ENCODE measurements around the gene DDX41.

Gene DDX41

DNA sequence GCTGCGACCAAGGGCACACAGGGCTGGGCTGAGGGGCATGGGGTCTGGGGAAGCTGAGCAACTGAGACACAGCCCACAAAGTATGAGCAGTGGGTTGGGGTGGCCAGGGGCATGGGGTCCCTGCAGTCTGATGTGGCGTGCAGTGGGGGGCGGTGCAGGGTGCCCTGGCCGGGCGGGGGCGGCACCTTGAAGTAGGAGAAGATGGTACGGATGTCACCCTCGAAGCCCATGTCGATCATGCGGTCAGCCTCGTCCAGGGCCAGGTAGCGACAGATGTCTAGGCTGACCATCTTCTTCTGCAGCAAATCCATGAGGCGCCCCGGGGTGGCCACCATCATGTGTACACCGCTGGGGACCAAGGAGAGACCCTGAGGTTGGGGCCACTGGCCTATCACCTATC is 3.3 kb downstream of the DDX41 start:
- no peak for DNase-seq (ENCODE audit: low spot score)

DNA sequence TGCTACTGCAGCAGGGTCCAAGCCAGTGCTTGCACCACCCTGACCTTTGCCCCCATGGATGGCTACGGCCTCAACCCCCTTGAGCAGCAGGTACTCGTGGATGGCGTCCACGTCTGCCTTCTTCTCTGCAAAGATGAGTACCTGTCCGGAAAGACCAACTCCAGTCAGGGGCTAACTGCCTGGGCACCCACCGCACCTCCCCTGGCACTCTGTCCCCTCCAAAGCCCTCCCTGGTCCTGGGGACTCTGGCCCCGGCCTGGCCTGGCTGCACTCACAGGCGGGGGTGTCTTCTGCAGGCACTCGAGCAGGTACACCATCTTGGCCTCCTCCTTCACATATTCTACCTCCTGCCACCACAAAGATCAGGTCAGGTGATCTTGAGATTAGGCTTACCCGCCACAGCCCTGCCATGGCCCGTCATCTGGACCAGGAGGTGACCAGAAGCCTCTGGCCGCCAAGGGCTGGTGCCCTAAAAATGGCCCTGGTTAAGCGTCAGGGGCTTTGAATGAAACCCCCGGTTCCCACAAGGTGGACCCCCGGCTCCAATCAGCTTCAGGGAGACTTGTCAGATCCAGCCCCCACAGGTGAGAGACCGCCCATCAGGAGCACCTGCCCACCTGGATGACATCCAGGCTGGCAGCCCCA is 3.9 kb downstream of the DDX41 start:
- no peak for DNase-seq (ENCODE audit: low spot score)

DNA sequence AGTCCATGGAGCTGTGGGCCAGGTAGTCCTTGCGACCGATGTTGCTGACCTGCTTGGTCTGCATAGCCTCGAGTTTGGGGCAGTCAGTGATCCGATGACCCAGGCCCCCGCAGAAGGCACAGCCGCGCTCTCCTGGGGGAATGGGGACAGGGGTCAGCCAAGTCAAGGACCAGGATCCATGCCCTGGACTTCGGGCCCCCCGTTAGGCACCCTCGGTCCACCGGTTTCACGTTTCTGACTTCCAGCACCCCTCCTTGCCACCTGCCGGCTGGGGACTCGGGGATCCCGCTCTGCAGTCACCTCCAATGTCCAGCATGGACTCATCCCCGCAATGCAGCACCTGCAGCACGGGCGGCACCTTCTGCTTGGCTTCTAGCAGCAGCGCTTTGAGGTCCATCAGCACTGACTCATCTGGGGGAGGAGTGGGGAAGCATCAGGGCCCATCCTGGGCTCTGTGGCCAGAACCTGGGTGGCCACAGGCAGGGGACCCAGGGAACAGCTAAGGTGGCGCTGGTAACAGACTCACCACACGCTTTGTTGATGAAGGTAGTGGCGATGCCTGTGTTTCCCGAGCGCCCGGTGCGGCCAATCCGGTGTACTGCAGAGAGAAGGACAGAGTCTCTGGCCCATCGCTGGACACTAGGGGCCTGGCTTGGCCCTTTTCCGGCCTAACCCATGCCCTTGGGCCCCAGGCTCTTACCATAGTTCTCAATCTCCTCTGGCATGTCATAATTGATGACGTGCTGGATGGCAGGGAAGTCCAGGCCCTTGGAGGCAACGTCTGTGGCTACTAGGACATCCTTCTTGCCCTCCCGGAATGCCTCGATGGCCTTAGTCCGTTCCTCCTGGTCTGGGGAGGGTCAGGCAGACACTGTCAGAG is 4.7 kb downstream of the DDX41 start:
- DNase-seq (ENCODE audit: low spot score) = no peak

DNA sequence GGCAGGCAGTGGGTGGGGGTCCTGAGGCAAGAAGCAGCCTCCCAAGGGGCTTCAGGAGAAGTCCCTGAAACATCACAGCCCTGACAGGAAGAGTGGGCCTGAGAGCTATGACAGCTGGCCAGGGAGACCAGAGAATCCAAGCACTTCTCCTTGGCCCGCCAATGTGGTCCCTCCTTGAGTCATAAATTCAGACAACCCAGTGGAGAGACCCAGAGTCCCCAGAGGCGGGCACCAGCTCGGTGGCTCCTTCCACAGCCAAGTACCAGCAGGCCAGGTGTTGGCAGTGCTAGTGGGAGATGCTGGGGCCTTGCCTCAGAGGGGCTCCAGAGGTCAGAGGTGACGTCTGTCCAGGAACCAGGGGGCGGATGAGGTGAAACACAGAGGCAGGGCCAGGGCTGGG is 5.6 kb downstream of the DDX41 start:
- DNase-seq (ENCODE audit: low spot score) = no peak

DNA sequence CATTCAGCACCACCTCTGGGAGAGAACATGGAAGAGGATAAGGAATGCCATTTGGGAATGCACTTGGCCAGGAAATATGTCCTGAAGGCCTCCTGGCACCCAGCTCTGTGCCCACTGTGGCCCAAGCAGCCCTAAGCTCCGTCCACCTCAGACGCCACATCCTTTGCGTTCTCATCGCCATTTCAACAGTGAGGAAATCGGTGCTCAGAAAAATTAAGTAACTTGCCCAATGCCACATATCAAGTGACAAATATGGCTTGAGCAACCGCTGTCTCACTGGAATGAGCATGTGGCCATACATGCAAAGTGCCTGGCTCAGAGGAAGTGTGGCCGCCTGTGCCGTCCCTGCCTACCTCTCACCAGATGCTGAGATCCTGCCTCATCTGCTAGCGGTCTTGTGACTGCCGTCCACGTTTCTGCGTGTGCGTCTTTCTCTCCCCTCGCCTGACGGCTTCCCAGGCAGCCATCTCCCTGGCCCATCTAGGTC is 6.2 kb downstream of the DDX41 start:
- no peak for DNase-seq (ENCODE audit: low spot score)

DNA sequence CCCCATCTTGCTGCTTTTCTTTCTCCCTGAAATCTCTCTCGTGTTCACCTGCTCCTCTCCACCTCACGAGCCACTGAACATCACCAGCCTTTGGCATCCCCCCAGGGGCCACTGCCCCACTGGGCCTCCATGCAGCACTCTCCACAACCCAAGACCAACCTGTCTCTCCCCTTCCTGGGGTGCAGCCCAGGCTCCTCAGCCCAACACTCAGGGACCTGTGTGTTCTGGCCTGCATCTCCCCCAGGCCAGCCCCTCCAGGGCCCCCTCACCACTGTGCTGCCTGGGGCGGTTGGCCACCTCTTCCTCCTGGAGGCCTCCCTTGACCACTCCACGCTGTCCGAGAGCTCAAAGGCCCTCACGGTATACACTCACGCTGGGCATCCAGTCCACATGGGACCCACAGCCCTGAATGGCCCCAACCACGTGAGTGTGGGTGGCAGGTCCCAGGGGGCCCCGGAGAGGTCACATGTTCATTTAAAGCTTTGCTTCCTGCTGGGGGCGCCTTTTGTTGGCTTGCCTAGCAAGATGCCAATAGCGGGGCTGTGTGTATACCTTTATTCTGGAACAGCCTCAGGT is 6.7 kb downstream of the DDX41 start:
- no peak for DNase-seq (ENCODE audit: low spot score)

DNA sequence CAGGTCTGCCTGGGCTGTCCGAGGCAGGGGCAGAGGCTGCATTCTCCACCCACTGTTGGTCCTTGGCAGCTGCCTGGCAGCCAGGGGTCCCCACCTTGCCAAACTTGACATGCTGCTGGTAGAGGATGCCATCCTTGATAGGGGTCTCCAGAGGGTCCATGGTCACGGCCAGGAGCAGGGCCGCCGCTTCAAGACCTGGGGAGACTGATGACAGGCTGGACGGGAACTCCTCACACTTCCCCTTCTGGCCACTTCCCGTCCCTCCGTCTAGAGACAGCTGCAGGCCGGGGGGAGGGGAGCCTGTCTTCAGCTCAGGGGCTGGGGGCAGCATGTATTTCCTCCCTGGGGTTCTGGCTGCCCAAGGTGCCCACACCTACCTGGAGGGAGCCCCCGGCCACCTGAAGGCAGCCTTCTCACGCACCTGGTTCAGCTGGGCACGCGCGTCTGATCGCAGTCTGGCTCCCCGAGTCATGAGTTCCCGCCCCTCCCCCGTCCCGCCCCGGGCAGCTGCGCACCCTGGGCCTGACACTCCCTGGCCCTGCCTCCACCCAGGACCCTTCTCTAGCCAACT is 7.3 kb downstream of the DDX41 start, which contains the start of gene DOK3:
TSS of gene DOK3 (minus strand) at position 446 of the 571 bp plus-strand sequence. CDS start at position 160, 286 bp downstream.
- no peak for DNase-seq (ENCODE audit: low spot score)

DNA sequence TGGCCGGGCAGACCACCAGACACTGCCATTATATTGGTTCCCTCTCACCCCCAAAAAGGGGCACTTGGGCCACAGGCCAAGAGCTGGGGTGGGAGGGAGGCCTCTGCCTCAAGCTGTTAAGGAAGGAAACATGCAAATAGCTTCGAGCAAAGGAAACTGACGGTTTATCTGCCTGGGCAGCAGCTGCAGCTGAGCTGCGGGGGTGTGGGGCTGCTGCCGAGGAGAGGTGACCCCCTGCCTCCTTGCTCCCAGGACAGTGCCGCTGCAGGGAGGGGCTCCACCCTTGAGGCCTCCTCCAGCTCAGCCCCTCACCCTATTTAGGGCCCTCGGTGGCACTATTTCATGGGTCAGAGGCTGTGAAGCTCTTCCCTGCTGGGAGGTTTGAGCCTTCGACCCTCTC is 7.9 kb downstream of the DDX41 start:
- no peak for DNase-seq (ENCODE audit: low spot score)

DNA sequence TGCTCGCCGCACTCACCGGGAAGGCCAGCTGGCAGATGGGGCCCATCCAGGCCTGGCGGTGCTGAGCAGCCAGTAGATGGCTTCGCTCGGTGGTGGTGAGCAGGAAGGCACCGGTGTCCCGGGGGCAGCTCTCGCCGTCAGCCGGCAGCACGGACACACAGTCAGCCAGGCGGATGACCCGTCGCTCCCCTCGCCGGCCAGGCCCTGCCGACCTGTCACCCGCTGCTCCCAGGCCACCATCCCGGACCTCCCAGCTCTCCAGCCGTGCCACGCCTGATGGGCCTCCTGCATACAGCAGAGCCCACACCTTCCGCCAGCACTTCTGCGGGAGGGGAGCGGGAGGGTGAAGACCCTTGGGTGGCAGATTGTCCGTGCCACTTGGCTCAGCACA is 8.5 kb downstream of the DDX41 start:
- no peak for DNase-seq (ENCODE audit: low spot score)

DNA sequence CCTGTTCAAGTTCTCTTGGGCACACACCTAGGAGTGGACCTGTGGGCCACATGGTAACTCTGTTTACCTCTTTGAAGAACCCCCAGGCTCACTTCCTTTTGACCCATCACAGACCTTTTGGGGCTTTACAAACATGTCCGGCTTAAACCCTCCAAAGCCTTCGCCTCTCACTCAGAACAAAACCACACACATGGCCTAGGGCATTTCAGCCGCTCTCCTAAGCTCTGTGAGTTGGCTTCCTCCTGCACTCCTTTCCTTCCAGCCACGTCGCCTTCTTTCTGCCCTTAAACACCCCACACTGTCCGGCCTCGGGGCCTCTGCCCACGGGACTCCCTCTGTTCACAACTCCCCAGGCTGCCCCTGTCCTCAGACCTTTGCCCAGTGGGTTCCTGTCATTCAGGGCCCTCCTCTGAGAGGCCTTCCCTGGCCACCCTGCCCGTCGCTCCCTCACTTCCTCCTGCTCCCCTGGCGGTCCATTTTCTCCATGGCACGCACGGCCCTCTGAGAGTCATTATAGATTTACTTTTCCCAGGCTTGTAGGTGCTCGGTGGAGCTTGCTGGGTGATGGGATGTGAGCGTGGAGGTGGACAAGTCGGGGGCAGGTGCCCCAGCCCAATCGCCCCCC is 9.1 kb downstream of the DDX41 start:
- no peak for DNase-seq (ENCODE audit: low spot score)

DNA sequence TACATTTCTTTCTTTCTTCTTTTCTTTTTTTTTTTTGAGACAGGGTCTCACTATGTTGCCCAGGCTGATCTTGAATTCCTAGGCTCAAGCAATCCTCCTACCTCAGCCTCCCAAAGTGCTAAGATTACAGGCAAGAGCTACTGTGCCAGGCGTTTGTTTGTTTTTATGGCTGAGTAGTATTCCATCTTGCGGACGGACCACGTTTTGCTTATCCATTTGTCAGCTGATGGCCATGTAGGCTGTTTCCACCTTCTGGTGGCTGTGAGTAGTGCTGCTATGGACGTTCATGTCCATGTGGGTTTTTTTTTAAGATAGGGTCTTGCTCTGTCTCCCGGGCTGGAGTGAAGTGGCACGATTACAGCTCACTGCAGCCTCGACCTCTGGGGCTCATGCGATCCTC is 9.6 kb downstream of the DDX41 start:
- no peak for DNase-seq (ENCODE audit: low spot score)

DNA sequence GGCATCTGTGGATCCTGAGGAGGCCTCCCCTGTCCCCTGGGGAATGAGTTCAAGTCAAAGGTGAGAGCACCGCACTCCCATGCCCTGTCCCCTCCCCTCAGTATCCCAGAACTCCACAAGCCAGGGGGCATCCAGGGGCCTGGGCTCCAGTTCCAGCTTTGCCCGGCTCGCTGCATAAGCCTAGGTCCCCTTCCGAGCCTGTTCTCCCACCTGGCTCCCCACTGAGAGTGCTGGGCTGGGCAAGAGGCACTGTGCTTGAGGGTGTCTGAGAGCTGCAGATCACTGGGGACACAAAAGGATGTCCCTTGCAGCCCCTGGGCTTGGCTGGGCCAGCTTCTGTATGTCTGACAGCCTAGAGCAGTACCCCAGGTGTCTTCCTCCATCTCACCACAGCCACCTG is 11.7 kb downstream of the DDX41 start:
- no peak for DNase-seq (ENCODE audit: low spot score)

DNA sequence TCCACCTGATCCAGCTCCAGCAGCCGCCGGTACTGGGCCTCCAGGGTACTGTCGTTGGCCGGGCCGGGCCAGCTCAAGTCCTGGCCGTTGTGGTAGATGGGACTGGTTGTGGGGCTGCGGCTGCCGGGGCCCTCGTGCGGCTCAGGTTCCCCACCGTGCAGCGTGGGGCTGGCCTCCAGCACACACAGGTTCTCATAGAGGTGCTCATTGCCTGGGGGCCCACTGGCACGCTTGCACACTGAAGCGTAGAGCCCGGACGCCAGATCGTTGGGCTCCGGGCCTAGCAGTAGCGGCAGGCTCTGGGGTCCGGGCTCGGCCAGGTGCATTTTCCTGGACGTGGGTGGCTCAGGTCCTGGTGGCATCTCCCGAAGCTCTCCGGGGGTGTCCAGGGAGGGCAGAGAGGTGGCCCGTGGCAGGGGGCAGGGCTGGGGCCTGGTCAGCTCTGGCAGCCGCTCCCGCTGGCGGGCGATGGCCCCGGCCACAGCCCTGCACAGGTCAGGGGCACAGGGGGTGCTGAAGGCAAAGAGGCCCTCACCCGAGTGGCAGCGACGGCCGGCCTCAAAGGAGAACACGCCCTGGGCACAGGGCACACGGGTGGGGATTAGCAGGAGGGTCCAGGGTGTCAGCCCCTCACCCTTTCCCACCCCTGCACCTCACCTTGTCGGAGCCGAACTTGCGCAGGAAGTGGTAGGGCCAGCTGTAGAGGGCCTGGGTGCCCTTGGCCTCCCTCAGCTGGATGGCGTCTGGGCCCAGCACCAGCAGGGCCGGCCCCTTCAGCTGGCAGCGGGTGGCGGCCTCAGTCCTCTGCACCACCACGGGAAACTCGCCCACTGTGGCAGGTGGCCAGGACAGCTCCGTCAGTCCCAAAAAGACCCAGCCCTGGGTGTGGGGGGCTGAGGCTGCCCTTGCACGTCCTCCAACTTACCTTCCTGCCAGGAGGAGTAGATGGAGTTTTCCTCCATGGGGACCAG is 12.4 kb downstream of the DDX41 start:
- DNase-seq (ENCODE audit: low spot score) = no peak

DNA sequence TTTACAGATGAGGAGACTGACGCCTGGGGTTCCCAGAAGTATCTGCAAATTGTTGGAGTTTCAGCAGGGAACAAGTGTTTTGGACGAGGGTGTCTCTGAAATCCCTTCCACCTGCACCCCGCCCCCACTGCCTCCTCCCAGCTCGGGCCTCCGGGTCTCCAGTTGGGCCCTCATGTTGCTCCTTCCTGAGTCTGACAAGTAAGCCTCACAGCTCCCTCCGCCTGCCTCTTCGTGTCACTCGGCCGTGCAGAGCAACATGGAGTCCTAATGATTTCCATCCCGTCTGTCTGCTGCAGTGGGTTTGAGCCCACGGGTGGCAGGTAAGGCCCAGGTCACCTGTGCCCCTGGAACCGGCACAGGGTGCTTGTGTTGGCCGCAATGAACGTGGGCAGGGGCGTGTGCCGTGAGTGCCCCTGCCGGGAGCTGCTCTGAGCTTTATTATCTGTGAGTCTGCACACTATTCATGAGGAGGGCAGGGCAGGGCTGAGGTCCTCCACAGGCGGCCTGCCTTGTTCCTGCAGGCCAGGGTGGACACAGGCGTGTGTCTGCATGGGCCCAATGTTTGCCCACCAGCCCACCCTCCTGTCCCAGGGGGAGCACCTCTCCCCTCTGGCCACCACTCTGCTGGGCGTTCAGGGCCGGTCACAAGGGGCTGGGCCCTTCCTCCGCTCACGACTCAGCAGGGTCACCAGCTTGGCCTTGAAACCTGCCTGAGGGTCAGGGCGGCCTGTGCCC is 13.2 kb downstream of the DDX41 start:
- no peak for DNase-seq (ENCODE audit: low spot score)

DNA sequence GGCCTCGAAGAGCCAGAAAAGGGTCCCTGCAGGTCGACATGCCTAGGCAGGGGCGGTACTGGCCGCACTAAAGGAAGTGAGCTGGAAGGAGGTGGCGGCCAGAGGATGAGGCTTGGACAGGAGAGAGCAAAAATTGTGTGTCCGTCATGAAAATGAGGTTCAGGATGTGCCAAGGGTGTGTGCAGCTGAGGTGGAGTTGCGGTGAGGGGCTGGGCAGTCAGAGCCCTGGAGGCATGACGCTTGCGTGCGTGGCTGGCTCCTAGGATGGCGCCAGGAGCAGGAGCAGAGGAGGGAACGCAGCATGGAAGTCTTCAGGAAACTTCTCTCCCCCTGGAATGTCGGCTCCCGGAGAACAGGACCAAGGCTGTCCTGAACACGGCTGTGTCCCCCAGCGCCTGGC is 13.9 kb downstream of the DDX41 start:
- DNase-seq (ENCODE audit: low spot score) = no peak

DNA sequence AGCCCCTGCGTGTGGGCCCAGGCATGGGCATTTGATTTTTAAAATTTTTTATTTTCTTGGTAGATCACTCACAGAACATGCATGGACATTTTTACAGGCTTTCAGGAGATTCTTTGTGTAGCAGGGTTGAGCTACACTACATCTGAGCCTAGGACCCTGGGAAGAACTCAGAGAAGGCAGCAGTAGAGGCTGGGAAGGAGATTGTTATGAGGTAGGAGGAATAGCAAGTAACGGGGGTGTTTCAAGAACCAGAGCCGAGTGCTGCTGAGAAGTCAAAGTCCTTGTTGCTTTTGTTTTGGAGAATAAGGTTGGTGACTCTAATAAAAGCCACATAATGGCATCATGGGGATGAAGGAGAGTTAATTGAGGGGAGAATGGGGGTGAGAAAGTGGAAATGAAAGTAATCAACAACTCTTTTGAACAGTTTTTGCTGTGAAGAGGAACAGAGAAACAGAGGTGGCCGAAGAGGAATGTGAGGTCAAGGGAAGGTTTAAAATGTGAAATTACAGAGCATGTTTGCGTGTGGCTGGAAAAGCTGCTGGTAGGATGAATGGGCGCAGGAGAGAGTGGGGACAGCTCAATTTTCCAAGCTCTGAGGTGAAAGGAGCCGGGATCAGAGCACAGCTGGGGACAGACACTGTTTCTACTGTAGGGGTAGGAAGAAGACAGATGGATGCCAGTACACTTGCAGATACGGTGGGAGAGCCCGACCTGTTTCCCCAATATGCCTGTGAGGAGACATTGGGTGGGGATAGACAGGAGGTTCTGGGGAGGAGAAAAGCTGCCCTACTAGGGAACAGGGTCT is 14.7 kb downstream of the DDX41 start:
- DNase-seq (ENCODE audit: low spot score) = no peak

DNA sequence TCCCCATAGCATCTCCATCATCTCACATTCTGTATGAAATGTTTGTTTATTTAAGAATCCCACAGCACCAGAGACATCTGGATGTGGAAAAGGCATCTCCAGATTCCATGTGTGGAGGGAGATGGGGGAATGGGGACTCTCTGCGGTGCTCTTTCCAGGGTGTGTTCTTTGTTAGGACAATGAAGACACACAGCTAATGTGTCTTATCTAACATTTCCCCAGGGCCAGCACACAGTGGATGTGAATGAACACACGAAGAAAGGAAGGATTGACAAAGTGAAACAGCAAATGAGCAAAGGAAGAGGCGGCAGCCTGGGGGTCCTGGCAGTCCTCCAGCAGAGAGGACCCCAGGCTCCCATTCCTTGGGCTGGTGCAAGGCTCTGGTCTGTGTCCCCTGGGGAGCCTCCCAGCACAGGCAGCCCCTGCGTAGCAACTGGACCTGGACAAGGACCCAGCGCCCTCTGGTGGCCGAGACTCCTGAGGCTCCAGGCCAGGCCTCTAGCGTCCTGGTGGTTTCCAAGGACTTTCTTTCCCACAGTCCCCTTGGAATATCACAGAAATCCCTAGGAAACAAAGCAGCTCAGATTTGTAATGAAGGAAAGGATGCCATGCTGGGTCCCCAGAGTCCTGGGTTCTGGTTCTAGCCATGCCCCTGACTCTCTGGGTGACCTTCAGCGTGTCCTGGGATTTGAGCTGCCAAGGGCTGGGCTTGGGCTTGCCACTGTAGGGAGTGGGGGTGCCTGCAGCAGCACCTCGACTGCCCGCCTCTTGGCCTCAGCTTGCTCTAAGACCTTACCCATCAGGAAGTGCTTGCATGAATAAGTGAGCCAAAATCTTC is 15.9 kb downstream of the DDX41 start:
- DNase-seq (ENCODE audit: low spot score) = peak; percentile 83

DNA sequence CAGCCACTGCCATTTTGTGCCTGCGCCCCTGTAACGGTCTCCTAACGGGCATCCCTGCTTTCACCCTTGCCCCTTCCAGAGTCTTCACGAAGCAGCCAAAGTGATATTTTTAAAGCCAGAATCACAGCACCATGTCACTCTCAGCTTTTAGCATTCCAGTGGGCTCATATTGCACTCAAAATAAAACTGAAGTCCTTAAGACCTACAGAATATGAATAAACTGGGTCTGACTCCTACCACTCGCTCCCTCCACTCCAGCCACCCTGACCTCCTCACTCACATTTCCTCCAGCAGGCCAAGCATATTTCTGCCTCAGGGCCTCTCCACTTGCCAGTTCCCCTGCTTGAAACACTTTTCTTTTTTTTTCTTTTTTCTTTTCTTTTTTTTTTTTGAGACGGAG is 16.9 kb downstream of the DDX41 start:
- no peak for DNase-seq (ENCODE audit: low spot score)

All from CD4-positive, alpha-beta T cell treated with Interleukin-2 at 100 ng/mL for 4 hours (primary cell).